SKM-1 (cell line): ENCODE data around the gene GRAMD4.

ENCODE experiments used
- DNase-seq: peaks from one replicate; lab custom pipeline; 2025; ENCODE audit not compliant: unreplicated experiment; lab: John Stamatoyannopoulos, UW

GRAMD4 gene

GRCh38 chr22:46654426-46654825, 34.2 kb downstream of the GRAMD4 start:
- no peak for DNase-seq

DNA sequence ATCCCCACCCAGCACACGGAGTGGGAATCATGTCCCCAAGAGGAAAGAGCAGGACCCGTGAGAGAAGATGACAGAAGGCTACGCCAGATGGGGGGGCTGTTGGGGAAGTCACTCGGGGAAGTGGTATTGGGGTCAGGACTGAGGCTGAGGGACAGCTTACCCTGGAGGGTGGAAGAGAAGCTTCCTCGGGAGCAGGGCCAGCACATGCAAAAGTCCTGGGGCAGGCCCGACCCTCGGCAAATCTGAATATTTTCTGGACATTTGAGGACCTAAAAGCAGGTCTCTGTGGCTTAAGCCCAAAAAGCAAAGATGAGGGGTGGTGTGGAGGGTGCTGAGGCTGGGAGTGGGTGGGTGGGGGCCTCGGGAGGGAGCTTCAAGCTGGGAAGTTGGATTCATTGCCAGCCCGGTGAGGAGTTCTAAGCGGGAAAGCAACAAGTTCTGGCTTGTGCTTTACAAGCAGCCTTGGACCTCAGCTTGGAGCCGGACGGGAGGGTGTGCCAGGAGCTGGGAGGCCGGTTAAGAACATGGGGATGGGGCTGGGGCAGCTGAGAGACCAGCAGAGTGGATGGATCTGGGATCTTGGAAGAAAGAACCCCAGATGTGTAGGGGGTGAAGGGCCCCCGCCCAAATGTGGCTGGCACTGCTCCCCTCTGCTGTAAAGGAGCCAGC, 34.9 kb downstream of the GRAMD4 start:
- no peak for DNase-seq

- no peak for DNase-seq
These were observed 35.8 kb downstream of the GRAMD4 start for GRCh38 chr22:46655861-46656608.

- DNase-seq, result no peak
These were observed 36.9 kb downstream of the GRAMD4 start for GRCh38 chr22:46656856-46657654.

DNA sequence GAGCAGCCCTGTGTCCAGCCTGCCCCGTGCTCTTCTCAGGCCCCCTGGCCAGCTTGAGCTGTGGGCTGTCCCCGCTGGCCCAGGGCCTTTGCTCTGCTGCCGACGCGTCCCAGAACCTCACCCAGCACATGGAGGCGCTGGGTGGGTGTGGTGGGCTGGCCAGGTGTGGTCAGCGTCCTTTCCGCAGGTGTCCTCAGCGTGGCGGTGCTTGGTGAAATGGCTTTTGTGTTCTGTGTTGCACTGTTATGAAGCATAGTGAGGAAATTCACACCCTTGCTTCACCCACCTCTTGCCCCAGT, 37.4 kb downstream of the GRAMD4 start:
- no peak for DNase-seq

GRCh38 chr22:46657996-46658947, 38.1 kb downstream of the GRAMD4 start:
- no peak for DNase-seq

- DNase-seq, result no peak
These were observed 39.0 kb downstream of the GRAMD4 start for GRCh38 chr22:46659059-46659790.

DNA sequence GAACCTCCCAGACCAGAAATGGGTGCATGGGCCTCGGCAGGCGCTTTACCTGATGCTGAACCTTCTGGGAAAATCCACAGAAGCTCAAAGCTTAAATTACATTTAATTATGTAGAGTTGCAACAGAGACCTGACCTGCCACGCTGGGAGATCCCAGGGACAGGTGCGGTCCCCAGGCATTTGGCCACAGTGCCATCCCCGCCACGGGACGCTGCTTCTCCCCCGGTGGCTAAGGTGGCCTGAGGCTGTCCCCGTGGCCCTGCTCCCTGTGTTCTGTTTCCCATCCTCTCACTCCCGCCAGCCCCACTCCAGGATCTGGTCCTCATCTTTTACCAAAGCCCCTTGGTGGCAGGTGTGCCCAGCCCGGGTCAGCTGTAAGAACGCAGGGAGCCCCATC, 39.6 kb downstream of the GRAMD4 start:
- DNase-seq, result no peak

DNA sequence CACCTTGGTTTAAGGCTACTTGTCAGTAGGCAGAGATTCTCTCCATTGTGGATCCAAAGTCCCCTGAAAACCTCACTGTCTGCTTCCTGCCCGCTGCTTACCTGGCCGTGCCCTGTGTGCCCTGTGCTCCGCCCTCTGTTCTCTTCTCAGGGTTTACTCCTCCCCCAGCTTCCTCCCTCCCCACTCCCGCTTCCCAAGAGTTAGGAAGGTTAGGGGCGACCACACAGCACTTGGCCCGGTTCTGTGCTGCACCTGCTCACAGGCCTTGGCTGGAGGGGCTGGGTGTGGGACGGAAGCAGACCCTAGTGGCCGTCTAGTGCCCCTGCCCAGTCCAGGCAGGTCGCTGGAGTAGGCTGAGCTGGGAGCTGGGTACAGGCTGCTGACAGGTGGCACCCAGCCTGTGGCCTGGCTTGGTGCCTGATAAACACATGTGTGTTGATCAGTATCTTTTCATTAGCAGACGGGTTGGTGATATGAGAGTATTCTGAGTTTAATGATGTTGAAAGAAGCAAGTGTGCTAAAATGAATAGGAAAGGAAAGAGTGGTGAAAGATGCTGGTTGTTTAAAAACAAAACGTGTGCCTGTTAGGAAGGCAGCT, 40.5 kb downstream of the GRAMD4 start:
- DNase-seq, result no peak

GRCh38 chr22:46661221-46661851, 41.1 kb downstream of the GRAMD4 start:
- DNase-seq, result no peak

GRCh38 chr22:46662226-46662625, 42.0 kb downstream of the GRAMD4 start:
- DNase-seq, result no peak

DNA sequence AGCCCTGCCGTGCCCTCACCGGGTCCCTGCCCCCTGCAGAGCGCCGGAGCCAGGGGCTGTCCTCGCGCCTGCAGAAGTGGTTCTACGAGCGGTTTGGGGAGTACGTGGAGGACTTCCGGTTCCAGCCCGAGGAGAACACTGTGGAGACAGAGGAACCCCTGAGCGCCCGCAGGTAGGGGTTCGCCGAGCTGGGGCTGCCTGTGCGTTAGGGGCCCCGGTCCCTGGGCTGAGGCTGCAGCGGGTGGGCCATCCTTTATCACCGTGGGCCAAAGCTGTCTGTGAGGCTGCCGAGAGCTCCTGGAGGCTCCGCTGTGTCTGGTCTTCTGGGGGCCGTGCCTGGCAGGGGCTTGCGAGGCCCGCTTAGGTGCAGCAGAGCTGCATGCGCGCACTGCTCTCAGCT, 42.8 kb downstream of the GRAMD4 start:
- no peak for DNase-seq

- DNase-seq, result no peak
These were observed 43.4 kb downstream of the GRAMD4 start for GRCh38 chr22:46663436-46664100.

DNA sequence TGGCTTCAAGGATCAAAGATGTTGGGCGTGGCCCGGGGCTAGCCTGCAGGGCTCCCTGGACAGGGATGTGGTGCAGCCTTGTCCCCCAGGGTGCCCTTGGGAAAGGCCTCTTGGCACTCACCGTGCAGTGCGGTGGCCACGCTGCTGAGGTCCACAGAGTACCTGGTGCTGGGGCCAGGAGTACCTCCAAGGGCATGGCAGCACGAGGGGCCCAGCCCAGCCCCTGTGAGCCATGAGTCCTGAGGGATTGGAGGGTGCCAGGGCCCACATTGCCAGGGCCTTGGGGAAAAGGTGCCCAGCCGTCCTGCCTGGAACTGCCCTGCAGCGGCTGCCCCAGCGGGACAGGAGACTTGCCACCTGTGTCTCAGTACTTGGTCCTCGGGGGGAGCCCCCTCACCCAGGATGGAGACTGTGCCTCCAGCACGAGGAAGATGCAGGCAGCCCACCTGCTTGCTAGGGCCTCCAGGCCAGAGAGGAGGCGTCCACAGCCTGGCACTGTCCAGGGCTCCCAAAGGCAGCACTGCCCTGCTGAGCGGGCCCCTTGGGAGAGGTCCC, 44.2 kb downstream of the GRAMD4 start:
- DNase-seq, result no peak

DNA sequence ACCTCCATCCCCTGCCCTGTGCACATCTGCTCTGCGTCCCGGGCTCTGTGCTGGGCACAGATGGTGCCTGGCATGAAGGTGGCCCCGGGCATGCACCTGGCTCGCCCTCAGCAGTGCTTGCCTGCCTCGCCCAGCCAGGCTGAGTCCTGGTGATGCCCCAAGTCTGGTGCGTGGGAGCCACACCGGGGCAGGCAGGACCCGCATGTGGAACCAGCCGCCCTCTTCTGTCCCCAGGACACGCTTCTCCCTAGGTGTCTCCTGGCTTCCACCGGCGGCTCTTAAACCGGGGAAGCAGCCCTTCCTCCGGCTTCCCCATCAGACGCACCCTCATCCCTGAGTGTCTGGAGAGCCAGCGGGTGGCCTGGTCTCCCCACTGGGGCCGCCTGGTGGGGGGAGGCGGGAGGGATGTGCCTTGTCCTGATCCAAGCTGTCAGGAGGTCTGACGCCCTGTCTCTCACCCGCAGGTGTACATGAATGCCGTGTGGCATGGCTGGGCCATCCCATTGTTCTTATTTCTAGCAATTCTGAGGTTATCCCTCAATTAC, 45.0 kb downstream of the GRAMD4 start:
- no peak for DNase-seq

DNA sequence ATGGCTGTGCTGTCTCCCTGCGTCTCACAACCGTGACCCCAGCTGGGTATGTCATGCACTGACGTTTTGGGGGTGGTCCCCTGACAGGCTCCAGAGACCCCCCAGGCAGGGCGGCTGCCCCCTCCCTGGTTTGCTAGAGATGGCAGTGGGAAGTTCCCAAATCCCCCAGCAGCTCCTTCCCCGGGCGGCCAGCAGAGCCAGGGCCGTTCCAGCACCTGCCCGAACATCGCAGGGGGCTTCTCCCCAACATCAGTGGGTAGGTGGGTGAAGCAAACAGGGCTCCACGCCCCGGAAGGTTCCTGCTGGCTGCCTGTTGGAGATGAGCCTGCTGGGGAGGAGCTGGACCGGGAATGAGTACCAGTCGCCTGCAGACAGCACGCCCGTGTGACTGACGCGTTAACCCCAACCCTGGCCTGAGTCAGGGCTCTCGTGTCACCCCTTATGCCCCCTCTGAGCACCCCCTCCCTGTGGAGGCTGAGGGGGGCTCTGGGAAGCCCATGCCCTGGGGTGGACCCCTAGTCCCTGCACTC, 45.6 kb downstream of the GRAMD4 start:
- DNase-seq, result no peak

- DNase-seq, result no peak
These were observed 46.5 kb downstream of the GRAMD4 start for GRCh38 chr22:46666577-46667244.

DNA sequence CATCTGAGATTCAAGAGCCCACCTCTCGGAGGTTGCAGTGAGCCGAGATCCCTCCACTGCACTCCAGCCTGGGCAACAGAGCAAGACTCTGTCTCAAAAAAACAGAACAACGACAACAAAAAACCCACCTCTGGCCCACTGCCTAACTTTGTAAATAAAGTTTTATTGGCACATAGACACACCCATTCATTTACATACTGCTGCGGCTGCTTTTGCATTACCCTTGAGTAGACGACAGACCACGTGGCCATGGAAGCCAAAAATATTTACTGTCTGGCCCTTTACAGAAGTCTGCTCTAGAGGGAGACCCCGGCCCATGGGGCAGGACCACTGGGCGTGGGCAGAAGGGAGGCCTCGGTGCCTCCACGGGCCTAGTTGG, 47.0 kb downstream of the GRAMD4 start:
- DNase-seq, result no peak
